Measurements from ENCODE around the gene SLC6A17. TPM values are rescaled to one million over a fixed set of nuclear protein-coding genes. Genes with fewer than 3 reads are reported as not detected.
A peak's percentile ranks its signal among the peaks of the same experiment; 100 is the strongest.

Gene SLC6A17
- total RNA-seq, 4 donors from 2014 or later: 0.42 to 1.8 (median 0.57) TPM

DNA sequence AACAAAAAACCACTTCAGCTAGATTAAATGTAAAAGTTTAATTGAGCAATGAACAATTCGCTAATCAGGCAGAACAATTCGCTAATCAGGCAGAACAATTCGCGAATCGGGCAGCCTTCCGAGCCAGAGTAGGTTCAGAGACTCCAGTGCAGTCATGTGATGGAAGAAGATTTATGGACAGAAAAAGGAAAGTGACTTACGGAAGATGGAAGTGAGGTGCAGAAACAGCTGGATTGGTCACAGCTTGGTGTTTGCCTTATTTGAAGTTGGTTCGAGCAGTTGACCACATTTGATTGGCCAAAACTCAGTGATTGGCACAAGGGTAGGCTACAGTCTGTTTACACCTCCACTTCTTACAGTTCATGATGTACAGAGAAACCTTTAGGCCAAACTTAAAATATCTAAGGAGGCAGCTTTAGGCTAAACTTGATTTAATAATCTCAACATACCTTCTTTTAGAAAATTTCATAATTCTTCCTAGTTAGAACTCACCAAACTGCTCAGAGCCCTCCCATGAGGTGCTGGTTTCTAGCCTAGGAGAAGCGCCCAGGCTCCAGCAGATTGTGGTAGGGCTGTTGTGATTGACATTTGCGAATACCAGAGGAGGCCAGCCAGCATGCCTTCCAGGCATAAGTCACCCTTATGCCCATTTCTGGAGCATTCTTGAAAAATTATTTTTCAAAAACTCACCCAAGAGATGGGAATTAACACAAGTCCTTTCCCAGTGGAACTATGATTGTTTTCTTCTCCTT, 37.0 kb downstream of the SLC6A17 start:
- no peaks in the 10 kb centered on the region for H3K27me3 ChIP-seq
- intact Hi-C loops (cut with DNase I): no loop called here
- 60% methylated on average over 10 of the region's 10 CpGs for WGBS
- TF ChIP-seq, protein P1, sequence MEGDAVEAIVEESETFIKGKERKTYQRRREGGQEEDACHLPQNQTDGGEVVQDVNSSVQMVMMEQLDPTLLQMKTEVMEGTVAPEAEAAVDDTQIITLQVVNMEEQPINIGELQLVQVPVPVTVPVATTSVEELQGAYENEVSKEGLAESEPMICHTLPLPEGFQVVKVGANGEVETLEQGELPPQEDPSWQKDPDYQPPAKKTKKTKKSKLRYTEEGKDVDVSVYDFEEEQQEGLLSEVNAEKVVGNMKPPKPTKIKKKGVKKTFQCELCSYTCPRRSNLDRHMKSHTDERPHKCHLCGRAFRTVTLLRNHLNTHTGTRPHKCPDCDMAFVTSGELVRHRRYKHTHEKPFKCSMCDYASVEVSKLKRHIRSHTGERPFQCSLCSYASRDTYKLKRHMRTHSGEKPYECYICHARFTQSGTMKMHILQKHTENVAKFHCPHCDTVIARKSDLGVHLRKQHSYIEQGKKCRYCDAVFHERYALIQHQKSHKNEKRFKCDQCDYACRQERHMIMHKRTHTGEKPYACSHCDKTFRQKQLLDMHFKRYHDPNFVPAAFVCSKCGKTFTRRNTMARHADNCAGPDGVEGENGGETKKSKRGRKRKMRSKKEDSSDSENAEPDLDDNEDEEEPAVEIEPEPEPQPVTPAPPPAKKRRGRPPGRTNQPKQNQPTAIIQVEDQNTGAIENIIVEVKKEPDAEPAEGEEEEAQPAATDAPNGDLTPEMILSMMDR (IDR thresholded peaks at IDR 0.05): no peak
- TF ChIP-seq POLR2A (IDR thresholded peaks at IDR 0.05; ENCODE audit: low read depth): no peak
- TF ChIP-seq POLR2AphosphoS5 (IDR thresholded peaks at IDR 0.05): peak in 1 of 2 donors; percentile 2
- peak overlapping the region in 1 of 4 donors; percentile 9 for H3K4me3 ChIP-seq
- DNase-seq (ENCODE audit: extremely low spot score): no peak
- no peaks in the 10 kb centered on the region for H3K36me3 ChIP-seq
- peak overlapping the region; percentile 74 to 78 (median 76) for H3K27ac ChIP-seq (replicated peaks in 1 of 4)
- H3K9me3 ChIP-seq: no peaks in the 10 kb centered on the region
- peaks cover 44 to 49% (median 45%) of the 10 kb centered on the region in 4 donors for H3K4me1 ChIP-seq

DNA sequence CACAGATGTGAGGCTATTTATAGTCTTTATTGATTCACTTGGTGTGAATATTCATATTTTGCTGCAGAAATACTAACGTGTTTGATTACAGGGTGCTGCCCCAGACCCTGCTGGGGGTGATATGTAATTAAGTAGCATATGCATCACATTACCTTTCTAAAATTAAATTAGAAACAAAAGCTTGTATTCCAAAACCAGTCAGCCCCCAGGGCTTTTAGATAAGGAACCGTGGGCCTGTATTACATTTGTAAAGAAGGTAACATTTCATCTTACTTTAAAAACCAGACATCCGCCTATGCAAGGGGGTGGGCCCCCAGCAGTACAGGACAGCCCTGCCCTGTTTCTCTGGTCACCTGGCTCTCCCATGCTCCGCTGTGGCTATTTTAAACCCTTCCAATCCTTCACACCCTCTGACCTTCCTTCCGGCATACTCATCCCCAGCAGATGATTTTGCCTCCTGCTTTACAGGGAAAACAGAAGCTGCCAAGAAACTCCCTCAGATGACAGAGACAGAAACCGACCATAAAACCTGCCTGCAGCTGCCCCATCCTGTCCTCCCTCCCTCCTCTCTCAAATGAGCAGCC, 37.8 kb downstream of the SLC6A17 start:
- no peak for DNase-seq (ENCODE audit: extremely low spot score)
- H3K4me1 ChIP-seq: peaks cover 44 to 49% (median 45%) of the 10 kb centered on the region in 4 donors
- no peaks in the 10 kb centered on the region for H3K9me3 ChIP-seq
- H3K27ac ChIP-seq (replicated peaks in 1 of 4): peak overlapping the region; percentile 74 to 78 (median 76)
- no peak overlapping the region for H3K4me3 ChIP-seq
- WGBS: 28% methylated on average over 6 of the region's 6 CpGs
- TF ChIP-seq EP300 (IDR thresholded peaks at IDR 0.05) (no peak), POLR2AphosphoS5 (IDR thresholded peaks at IDR 0.05) (peak; percentile 41 to 71), POLR2A (IDR thresholded peaks at IDR 0.05; ENCODE audit: low read depth) (no peak)
- TF ChIP-seq, protein P1 (IDR thresholded peaks at IDR 0.05): no peak
- H3K36me3 ChIP-seq: no peaks in the 10 kb centered on the region
- intact Hi-C loops (cut with DNase I): no loop called here
- H3K27me3 ChIP-seq: no peaks in the 10 kb centered on the region

DNA sequence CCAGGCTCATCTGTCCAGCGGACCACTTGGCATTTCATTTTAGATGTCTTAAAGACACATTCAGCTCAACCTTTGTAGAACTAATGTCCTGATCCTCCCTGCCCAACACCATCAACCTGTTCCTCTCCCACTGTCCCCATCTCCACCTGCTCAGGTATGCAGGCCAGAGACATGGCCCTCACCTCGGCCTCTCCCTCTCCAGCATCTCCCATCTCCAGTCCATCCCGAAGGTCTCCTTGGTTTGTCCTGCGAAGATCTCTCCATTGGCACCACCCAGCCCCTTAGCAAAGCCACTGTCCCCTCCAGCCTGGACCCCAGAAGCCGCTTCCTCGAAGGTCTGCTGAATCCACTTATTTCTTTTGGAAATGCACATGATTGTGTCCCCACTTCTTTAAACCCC, 38.9 kb downstream of the SLC6A17 start:
- peaks cover 44 to 49% (median 45%) of the 10 kb centered on the region in 4 donors for H3K4me1 ChIP-seq
- intact Hi-C loops (cut with DNase I): no loop called here
- 91% methylated on average over 6 of the region's 6 CpGs for WGBS
- H3K9me3 ChIP-seq: no peaks in the 10 kb centered on the region
- no peaks in the 10 kb centered on the region for H3K27me3 ChIP-seq
- no peaks in the 10 kb centered on the region for H3K36me3 ChIP-seq
- peak overlapping the region in 3 of 4 donors; percentile 74 to 78 (median 75) for H3K27ac ChIP-seq (replicated peaks in 1 of 4)
- TF ChIP-seq, protein P1 (IDR thresholded peaks at IDR 0.05): no peak
- TF ChIP-seq EP300 (IDR thresholded peaks at IDR 0.05) (no peak), POLR2AphosphoS5 (IDR thresholded peaks at IDR 0.05) (no peak), POLR2A (IDR thresholded peaks at IDR 0.05; ENCODE audit: low read depth) (no peak)
- DNase-seq (ENCODE audit: extremely low spot score): no peak
- H3K4me3 ChIP-seq: no peak overlapping the region

DNA sequence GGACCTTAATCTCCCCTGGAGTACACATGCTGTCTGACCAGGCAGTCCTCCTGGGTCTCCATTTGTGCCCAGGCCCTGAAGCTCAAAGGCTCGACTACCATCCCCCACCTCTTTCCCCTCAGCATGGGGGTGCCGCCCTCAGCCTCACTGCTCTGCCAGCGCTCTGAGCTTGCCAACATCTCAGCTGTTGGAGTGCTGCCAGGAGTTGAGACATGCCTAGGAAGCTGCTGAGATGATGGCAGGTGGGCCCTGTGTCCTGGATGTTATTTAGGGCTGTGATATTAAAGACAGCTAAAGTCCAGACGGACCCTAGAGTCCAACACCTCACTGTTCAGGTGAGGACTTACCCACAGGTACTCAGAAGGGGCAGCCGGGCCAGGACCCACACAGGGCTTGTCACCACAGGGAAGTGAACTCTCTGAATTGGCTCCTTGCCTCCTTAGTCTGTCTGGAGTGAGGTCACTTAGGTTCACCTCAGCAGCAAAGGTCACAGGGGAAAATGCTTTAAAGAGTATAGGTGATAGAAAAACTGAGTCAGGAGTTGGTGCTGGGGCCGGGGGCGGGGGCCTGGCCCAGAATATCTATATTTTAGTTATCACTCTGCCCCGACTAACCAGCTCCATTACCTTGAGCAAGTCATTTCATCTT, 40.1 kb downstream of the SLC6A17 start:
- Histone ChIP-seq H3K9me3 (no peaks in the 10 kb centered on the region), H3K4me1 (peaks cover 39 to 49% (median 44%) of the 10 kb centered on the region in 4 donors), H3K27me3 (no peaks in the 10 kb centered on the region), H3K4me3 (no peak overlapping the region), H3K36me3 (no peaks in the 10 kb centered on the region), H3K27ac (replicated peaks in 1 of 4) (peak overlapping the region in 2 of 4 donors; percentile 24 to 40)
- 77% methylated on average over 7 of the region's 8 CpGs for WGBS
- TF ChIP-seq EP300 (IDR thresholded peaks at IDR 0.05) (no peak), POLR2AphosphoS5 (IDR thresholded peaks at IDR 0.05) (peak in 1 of 2 donors; percentile 11)
- intact Hi-C loops (cut with DNase I): no loop called here
- DNase-seq (ENCODE audit: extremely low spot score): no peak

DNA sequence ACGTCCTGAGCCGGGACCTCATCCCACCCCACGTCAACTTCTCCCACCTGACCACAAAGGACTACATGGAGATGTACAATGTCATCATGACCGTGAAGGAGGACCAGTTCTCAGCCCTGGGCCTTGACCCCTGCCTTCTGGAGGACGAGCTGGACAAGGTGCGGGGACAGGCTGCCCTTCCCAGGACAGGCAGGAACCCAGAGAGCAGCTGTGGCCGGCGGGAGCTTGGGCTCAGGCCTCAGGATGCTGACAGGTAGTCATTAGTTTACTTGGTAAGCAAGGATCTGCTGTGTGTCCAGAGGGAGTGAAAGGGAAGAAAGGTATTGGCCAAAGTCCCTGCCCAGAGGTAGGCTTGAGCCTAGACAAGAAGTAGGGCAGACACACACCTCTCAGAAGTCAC, 42.2 kb downstream of the SLC6A17 start:
- no peaks in the 10 kb centered on the region for H3K36me3 ChIP-seq
- 78% methylated on average over 8 of the region's 8 CpGs for WGBS
- no peaks in the 10 kb centered on the region for H3K9me3 ChIP-seq
- H3K4me1 ChIP-seq: peaks cover 23 to 34% (median 31%) of the 10 kb centered on the region in 4 donors
- TF ChIP-seq POLR2A (IDR thresholded peaks at IDR 0.05; ENCODE audit: low read depth) (no peak), EP300 (IDR thresholded peaks at IDR 0.05) (no peak), POLR2AphosphoS5 (IDR thresholded peaks at IDR 0.05) (no peak)
- TF ChIP-seq, protein P1 (IDR thresholded peaks at IDR 0.05): no peak
- no peak overlapping the region for H3K4me3 ChIP-seq
- H3K27ac ChIP-seq (replicated peaks in 1 of 4): no peak overlapping the region
- no peak for DNase-seq (ENCODE audit: extremely low spot score)
- intact Hi-C loops (cut with DNase I): no loop called here
- H3K27me3 ChIP-seq: no peaks in the 10 kb centered on the region

Measured in esophagus muscularis mucosa (tissue), 4 donors.